C4-2B (cell line): ENCODE results near the gene NEK3.

Experiments
- CTCF ChIP-seq: fragments of 450-650 bp; conservative IDR thresholded peaks from 2 replicates; pipeline ENCODE4 v1.5.1; 2017; ENCODE audit warnings: mild to moderate bottlenecking
- ZFX ChIP-seq: fragments of 450-650 bp; IDR thresholded peaks from 2 replicates; pipeline ENCODE4 v1.6.1; 2017

GRCh38 chr13:52092087-52092486 is 67.3 kb downstream of the NEK3 start:
- TF ChIP-seq CTCF (no peak), ZFX (no peak)
